ENCODE data around the gene BUD13. TPM values are rescaled to one million over a fixed set of nuclear protein-coding genes. Genes with fewer than 3 reads are reported as not detected.

BUD13 gene
- total and polyA plus RNA-seq, 10 of the 15 experiments (the other 5 are each of a cell fraction or from before 2014, with no cell fraction given), result 10.9 to 36.5 (median 24.7) TPM

DNA sequence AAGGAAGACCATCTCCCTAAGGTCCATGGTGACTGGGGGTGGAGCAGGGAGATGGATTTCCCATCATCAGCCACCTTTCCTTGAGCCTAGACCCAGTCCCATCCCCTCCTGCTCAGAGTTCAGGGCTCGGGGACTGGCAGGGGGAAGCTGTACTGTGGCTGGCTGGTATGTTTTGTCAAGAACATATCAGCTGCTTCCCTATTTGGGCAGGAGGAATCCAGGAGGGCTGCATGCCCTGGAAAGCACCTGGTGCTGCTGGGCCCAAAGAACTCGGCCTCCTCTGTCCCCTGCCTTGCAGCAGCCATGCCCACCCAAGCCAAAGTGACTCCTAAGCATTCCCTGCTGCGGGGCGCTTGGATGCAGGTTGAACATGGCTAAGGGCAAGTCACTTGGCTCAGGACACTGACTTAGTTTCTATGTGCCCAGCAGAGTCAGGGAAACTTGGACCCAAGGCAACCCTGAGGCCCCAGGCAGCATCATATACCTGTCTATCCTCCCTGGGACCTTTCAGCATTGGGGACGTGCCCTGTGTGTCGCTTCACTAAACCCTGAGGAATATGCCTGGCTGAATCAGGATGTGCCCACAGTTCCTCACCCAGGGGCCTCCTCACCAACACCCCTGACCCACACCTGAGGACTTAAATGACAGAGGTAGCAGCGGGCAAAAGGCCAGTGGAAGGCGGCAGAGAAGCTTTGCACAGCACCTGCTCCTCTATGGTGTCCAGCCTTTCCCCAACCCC, 43.1 kb downstream of the BUD13 start:
- WGBS (ENCODE audit: insufficient coverage, insufficient replicate concordance, low lambda C conversion rate, missing lambda C conversion rate), result 52% methylated on average over 8 of the region's 8 CpGs
- no peak overlapping the region for H3K4me3 ChIP-seq
- no peaks in the 10 kb centered on the region for H4K20me1 ChIP-seq (ENCODE audit: control insufficient read depth, insufficient read depth)
- ATAC-seq (no peak), FAIRE-seq (no peak), DNase-seq (ENCODE audit: low read depth, low spot score) (no peak)
- ChIA-PET RAD21 (ENCODE audit: unreplicated experiment) (no interaction called here), SMC1A (ENCODE audit: uncharacterized antibody, unreplicated experiment) (no interaction called here), CTCF (no interaction called here), POLR2A (no interaction called here)
- H3K36me3 ChIP-seq (ENCODE audit: control insufficient read depth in 2 of 2, insufficient read depth in 2 of 2, low read length in 1 of 2), result no peaks in the 10 kb centered on the region
- in situ Hi-C loops (cut with MboI) (no loop called here), intact Hi-C loops (cut with micrococcal nuclease; ENCODE audit: unreplicated experiment) (no loop called here)
- no peaks in the 10 kb centered on the region; a peak in 3 of 4 replicates for H3K27me3 ChIP-seq (replicated peaks in 1 of 2; ENCODE audit: control insufficient read depth in 2 of 2, insufficient read depth in 2 of 2, low read length in 1 of 2)
- H3K9me3 ChIP-seq (replicated peaks; ENCODE audit: control insufficient read depth, insufficient read depth, low read length), result no peaks in the 10 kb centered on the region
- H3K79me2 ChIP-seq (ENCODE audit: control insufficient read depth, insufficient read depth, low read length), result no peaks in the 10 kb centered on the region
- BruUV-seq (replicated peaks), result no TSS peak
- no peak overlapping the region for H3K9ac ChIP-seq (ENCODE audit: control insufficient read depth, insufficient read depth, low read length)
- peaks cover 16% of the 10 kb centered on the region for H3K4me1 ChIP-seq (ENCODE audit: control insufficient read depth, insufficient read depth, low read length)
- H3K4me2 ChIP-seq (ENCODE audit: control insufficient read depth, insufficient read depth), result no peak overlapping the region
- H2AFZ ChIP-seq (ENCODE audit: control insufficient read depth, low read depth, low read length), result no peak overlapping the region
- H3K27ac ChIP-seq (ENCODE audit: control insufficient read depth, insufficient read depth), result no peak overlapping the region
- TF ChIP-seq TARDBP (IDR thresholded peaks at IDR 0.05; ENCODE audit: borderline replicate concordance), result no peak
- TF ChIP-seq SMAD1 (IDR thresholded peaks at IDR 0.05; ENCODE audit: low read depth, partially characterized antibody), result no peak
- TF ChIP-seq SUPT20H (IDR thresholded peaks at IDR 0.05; ENCODE audit: borderline replicate concordance, control insufficient read depth, low read depth, low read length), result no peak
- TF ChIP-seq ETV6 (conservative IDR thresholded peaks at IDR 0.05 in 1 of 2, IDR thresholded peaks at IDR 0.05 in 1 of 2; ENCODE audit: borderline replicate concordance in 1 of 2, low read depth in 1 of 2), result no peak
- TF ChIP-seq NR2C2 (IDR thresholded peaks at IDR 0.05; ENCODE audit: borderline replicate concordance, control insufficient read depth, insufficient read length, low read depth), result no peak
- TF ChIP-seq, protein P1, sequence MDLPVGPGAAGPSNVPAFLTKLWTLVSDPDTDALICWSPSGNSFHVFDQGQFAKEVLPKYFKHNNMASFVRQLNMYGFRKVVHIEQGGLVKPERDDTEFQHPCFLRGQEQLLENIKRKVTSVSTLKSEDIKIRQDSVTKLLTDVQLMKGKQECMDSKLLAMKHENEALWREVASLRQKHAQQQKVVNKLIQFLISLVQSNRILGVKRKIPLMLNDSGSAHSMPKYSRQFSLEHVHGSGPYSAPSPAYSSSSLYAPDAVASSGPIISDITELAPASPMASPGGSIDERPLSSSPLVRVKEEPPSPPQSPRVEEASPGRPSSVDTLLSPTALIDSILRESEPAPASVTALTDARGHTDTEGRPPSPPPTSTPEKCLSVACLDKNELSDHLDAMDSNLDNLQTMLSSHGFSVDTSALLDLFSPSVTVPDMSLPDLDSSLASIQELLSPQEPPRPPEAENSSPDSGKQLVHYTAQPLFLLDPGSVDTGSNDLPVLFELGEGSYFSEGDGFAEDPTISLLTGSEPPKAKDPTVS (IDR thresholded peaks at IDR 0.05; ENCODE audit: low read depth, low read length), result no peak
- TF ChIP-seq FOXM1 (IDR thresholded peaks at IDR 0.05; ENCODE audit: low read depth, low read length), result no peak
- TF ChIP-seq HDAC2 (IDR thresholded peaks at IDR 0.05), result no peak
- no peak for TF ChIP-seq NRF1 (conservative IDR thresholded peaks at IDR 0.05; ENCODE audit: low read depth, low read length)
- TF ChIP-seq MXI1 (IDR thresholded peaks at IDR 0.05; ENCODE audit: low read depth, low read length), result no peak
- no peak for TF ChIP-seq FOS (IDR thresholded peaks at IDR 0.05; ENCODE audit: borderline replicate concordance, extremely low read depth, insufficient read length)
- TF ChIP-seq, protein P2, sequence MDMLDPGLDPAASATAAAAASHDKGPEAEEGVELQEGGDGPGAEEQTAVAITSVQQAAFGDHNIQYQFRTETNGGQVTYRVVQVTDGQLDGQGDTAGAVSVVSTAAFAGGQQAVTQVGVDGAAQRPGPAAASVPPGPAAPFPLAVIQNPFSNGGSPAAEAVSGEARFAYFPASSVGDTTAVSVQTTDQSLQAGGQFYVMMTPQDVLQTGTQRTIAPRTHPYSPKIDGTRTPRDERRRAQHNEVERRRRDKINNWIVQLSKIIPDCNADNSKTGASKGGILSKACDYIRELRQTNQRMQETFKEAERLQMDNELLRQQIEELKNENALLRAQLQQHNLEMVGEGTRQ (IDR thresholded peaks at IDR 0.05; ENCODE audit: borderline replicate concordance, low read depth, low read length), result no peak
- no peak for TF ChIP-seq HCFC1 (IDR thresholded peaks at IDR 0.05; ENCODE audit: low read length)
- no peak for TF ChIP-seq POLR2AphosphoS2 (IDR thresholded peaks at IDR 0.05; ENCODE audit: low read depth, low read length)
- no peak for TF ChIP-seq MEF2A (IDR thresholded peaks at IDR 0.05; ENCODE audit: insufficient read depth, low read depth, low read length)
- TF ChIP-seq TCF3 (IDR thresholded peaks at IDR 0.05; ENCODE audit: borderline replicate concordance, insufficient read depth, low read depth, low read length), result no peak
- TF ChIP-seq, protein P3, sequence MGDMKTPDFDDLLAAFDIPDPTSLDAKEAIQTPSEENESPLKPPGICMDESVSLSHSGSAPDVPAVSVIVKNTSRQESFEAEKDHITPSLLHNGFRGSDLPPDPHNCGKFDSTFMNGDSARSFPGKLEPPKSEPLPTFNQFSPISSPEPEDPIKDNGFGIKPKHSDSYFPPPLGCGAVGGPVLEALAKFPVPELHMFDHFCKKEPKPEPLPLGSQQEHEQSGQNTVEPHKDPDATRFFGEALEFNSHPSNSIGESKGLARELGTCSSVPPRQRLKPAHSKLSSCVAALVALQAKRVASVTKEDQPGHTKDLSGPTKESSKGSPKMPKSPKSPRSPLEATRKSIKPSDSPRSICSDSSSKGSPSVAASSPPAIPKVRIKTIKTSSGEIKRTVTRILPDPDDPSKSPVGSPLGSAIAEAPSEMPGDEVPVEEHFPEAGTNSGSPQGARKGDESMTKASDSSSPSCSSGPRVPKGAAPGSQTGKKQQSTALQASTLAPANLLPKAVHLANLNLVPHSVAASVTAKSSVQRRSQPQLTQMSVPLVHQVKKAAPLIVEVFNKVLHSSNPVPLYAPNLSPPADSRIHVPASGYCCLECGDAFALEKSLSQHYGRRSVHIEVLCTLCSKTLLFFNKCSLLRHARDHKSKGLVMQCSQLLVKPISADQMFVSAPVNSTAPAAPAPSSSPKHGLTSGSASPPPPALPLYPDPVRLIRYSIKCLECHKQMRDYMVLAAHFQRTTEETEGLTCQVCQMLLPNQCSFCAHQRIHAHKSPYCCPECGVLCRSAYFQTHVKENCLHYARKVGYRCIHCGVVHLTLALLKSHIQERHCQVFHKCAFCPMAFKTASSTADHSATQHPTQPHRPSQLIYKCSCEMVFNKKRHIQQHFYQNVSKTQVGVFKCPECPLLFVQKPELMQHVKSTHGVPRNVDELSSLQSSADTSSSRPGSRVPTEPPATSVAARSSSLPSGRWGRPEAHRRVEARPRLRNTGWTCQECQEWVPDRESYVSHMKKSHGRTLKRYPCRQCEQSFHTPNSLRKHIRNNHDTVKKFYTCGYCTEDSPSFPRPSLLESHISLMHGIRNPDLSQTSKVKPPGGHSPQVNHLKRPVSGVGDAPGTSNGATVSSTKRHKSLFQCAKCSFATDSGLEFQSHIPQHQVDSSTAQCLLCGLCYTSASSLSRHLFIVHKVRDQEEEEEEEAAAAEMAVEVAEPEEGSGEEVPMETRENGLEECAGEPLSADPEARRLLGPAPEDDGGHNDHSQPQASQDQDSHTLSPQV (IDR thresholded peaks at IDR 0.05), result no peak
- no peak for TF ChIP-seq CREM (IDR thresholded peaks at IDR 0.05; ENCODE audit: low read depth)
